CD1c-positive myeloid dendritic cell (primary cell): ENCODE measurements around the gene MMEL1.

Experiments used
- DNase-seq: peaks from one replicate; pipeline ENCODE4 v3.0.0-alpha.2; 2016; ENCODE audit errors: extremely low spot score

MMEL1 gene

GRCh38 chr1:2604844-2605508, 27.8 kb downstream of the MMEL1 start:
- no peak for DNase-seq

GRCh38 chr1:2604156-2604843, 28.5 kb downstream of the MMEL1 start:
- DNase-seq, result no peak

GRCh38 chr1:2603521-2604155, 29.2 kb downstream of the MMEL1 start:
- no peak for DNase-seq

- DNase-seq, result no peak
These were observed 29.8 kb downstream of the MMEL1 start for GRCh38 chr1:2602866-2603520.

GRCh38 chr1:2602311-2602835, 30.4 kb downstream of the MMEL1 start:
- DNase-seq, result no peak

DNA sequence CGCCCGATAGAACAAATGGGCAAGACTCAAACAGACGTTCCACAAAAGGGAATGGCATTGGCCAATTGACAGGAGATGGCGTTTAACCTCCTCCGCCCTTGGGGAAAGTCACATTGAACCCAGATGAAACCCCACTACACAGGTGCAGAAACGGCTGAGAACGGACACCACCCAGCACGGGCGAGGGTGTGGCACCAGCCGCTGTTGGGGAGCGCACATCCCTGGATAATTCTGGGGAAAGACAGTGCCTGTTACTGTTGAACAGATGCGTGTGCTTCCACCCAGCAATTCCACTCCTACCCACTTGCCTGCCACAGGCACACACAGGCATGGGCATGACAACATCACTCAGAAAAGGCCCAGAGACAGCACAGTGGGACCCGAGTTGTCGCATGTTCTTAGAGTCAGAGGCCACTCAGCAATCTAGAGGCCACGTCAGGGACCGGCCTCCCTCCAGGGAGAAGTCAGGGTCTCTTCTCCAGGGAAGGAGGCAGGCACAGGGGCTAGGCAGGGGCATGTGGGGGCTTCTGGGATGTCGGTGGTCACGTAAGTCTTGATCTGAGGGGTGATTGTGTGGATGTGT, 31.0 kb downstream of the MMEL1 start:
- no peak for DNase-seq

DNA sequence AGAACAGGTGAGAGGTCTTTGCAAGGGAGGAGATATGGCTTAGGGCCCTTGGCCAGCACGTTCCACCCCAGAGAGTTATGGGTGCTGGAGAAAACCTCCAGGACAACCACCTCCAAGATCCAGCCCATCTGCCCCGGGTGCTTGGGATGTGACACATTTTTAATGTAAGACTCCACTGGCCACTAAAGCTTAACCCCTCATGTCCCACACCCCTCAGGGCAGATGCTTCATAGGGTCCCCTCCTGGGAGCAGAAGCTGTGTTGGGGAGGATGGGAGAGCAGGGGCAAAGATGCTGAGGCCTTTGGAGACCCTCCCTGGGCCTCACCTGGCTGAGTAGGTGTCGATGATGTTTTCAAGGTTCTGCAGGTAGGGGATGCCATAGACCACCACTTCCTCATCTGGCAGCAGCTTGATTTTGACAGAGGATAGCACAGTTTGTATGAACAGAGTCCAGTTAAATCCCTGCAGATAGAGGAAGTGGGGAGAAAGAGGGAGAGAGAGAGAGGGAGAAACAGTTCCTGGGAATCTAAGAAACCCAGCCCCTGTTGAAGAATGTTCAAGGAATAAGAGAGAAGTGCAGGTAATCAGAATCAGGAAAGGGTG, 34.4 kb downstream of the MMEL1 start:
- no peak for DNase-seq

DNA sequence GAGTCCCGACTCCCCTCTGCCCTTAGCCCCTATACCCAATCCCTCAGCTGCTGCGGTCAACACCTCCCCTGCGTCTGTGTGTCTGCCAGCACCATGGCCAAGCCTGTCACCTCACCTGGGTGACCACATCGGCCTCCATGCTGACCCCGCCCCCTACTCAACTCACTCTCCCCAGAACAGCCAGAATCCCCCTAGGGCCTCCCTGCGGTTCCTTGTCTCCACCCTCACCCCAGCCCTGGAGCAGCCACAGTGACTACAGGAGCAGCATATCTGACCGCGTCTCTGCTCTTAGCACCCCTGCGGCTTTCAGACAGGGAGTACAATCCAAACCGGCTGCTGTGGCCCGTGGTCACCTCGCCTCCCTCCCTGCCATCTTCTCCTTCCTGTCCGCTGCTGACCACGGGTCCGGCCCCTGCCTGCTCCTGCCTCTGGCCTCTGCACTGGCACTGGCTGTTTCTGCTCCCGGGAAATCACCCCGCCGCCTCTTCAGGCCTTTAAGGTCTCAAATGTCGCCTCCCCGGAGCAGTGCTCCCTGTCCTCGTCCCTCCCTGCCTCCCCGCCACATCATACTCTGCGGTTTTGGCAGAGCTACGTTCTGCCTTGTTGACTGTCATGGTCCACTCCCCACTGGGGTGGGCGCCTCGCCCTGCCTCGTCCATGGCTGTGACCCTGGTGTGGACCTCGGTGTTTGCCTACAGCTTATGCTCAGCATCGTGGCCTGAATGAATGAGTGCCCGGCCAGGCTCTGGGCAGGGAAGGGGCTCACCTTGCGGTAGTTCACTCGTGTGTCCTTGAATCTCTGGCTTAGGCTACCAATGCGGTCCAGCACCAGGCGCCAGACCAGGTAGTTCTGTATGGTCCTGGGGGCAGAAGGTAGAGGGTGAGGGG, 35.1 kb downstream of the MMEL1 start:
- no peak for DNase-seq

- no peak for DNase-seq
These were observed 36.1 kb downstream of the MMEL1 start for GRCh38 chr1:2596530-2597333.

GRCh38 chr1:2595812-2596529, 36.8 kb downstream of the MMEL1 start:
- DNase-seq, result no peak

- DNase-seq, result no peak
These were observed 37.5 kb downstream of the MMEL1 start for GRCh38 chr1:2595261-2595811.

GRCh38 chr1:2594641-2595131, 38.1 kb downstream of the MMEL1 start:
- no peak for DNase-seq

- DNase-seq, result no peak
These were observed 38.7 kb downstream of the MMEL1 start for GRCh38 chr1:2594001-2594640.

DNA sequence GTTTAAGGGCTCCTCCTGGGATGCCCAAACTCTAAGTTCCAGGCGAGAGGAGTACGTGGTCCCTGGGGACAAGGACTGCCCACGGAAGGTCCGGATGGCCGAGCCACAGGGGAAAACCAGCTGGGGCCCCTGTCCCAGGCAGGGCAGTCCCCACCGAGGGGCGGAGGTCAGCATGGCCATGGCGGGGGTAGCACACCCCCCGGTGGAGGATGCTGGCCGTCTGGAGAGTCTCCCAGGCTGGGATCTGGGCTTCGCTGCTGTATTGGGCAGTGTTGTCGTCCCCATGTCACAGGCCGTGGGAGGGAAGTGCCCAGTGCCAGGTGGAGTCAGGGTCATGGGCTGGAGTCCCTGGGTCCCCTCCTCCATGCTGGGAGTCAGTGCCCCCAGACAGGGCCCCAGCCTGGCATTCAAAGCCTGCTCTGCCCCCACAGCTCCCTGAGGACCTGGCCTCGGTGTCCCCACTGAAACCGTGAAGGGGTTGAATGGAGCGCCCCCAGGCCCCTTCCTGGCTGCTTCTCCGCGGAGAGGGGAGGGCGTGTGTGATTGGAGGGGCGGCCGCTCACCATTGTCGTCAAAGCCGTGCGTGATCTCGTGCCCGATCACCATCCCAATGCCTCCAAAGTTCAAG, 39.5 kb downstream of the MMEL1 start:
- DNase-seq, result no peak

GRCh38 chr1:2592672-2593071, 40.1 kb downstream of the MMEL1 start:
- peak; percentile 25 for DNase-seq

GRCh38 chr1:2591581-2592261, 41.1 kb downstream of the MMEL1 start:
- DNase-seq, result no peak

DNA sequence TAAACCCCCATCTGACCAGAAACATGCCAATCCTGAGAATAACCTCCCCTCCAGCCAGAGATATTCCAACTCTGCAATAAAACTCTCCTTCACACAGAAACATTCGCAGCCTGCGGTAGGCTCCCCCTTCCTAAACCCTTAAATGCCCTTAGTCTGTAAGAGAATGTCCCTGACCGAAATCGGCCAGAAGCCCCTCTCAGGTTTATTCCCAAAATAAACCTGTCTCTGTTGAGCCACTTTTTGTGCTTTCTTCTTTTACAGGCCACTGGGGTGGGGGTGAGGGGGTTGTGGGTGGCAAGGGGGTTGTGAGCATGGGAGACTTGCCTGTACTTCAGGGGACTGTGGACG, 41.6 kb downstream of the MMEL1 start:
- DNase-seq, result no peak
